GM23338 (cell line): Measurements from ENCODE around the gene TJAP1. TPM values are rescaled to one million over a fixed set of nuclear protein-coding genes. Genes with fewer than 3 reads are reported as not detected.

Experiments
- ATAC-seq: fragments of 200-7000 bp; cut with Tn5 transposase; 3 replicates; pipeline ENCODE4 v1.9.1; 2020
- DNase-seq: peaks from one replicate; pipeline ENCODE4 v3.0.0-alpha.2; 2015; ENCODE audit warnings: low spot score
- H2AFZ ChIP-seq: fragments of 200-600 bp; sonication (generic); 2 replicates; pipeline ENCODE4 v1.8.0; 2016; ENCODE audit warnings: antibody characterized with exemption, mild to moderate bottlenecking, moderate library complexity
- H3F3A ChIP-seq: fragments of 200-600 bp; sonication (generic); replicated peaks from 2 replicates; pipeline ENCODE4 v1.8.0; 2017; ENCODE audit warnings: antibody characterized with exemption, mixed run types, low read depth
- H3K27ac ChIP-seq: fragments of 200-600 bp; sonication (generic); 2 replicates; pipeline ENCODE4 v1.6.1; 2016; ENCODE audit warnings: low read depth
- H3K27me3 ChIP-seq: fragments of 200-600 bp; sonication (generic); 2 replicates; pipeline ENCODE4 v1.8.0; 2016; ENCODE audit warnings: mild to moderate bottlenecking, mixed run types, moderate library complexity; ENCODE audit not compliant: insufficient read depth
- H3K36me3 ChIP-seq: fragments of 200-600 bp; sonication (generic); 2 replicates; pipeline ENCODE4 v1.8.0; 2016; ENCODE audit warnings: mild to moderate bottlenecking; ENCODE audit not compliant: insufficient read depth
- H3K4me1 ChIP-seq: fragments of 200-600 bp; sonication (generic); 2 replicates; pipeline ENCODE4 v1.8.0; 2016; ENCODE audit warnings: mild to moderate bottlenecking, moderate library complexity; ENCODE audit not compliant: insufficient read depth
- H3K4me2 ChIP-seq: fragments of 200-600 bp; sonication (generic); 2 replicates; pipeline ENCODE4 v1.7.1; 2017; ENCODE audit warnings: mixed run types
- H3K4me3 ChIP-seq: fragments of 200-600 bp; sonication (generic); 2 replicates; pipeline ENCODE4 v1.6.1; 2016; ENCODE audit warnings: mixed run types
- H3K79me2 ChIP-seq: fragments of 200-600 bp; sonication (generic); replicated peaks from 2 replicates; pipeline ENCODE4 v1.8.0; 2017; ENCODE audit warnings: mild to moderate bottlenecking; ENCODE audit not compliant: insufficient read depth
- H3K9me2 ChIP-seq: fragments of 200-600 bp; sonication (generic); 2 replicates; pipeline ENCODE4 v1.8.0; 2017; ENCODE audit not compliant: insufficient read depth
- H4K20me1 ChIP-seq: fragments of 200-600 bp; sonication (generic); replicated peaks from 2 replicates; pipeline ENCODE4 v1.8.0; 2017; ENCODE audit warnings: mild to moderate bottlenecking; ENCODE audit not compliant: insufficient read depth
- H3K27ac Mint-ChIP-seq: 2 replicates; pipeline ENCODE4 v1.8.0; 2020; ENCODE audit warnings: inconsistent platforms, mild to moderate bottlenecking, moderate library complexity, mixed read lengths
- H3K27me3 Mint-ChIP-seq: 3 replicates; pipeline ENCODE4 v1.8.0; 2022; ENCODE audit warnings: low read depth, mild to moderate bottlenecking, moderate library complexity, mixed read lengths, inconsistent platforms; ENCODE audit not compliant: insufficient read depth, poor library complexity
- H3K36me3 Mint-ChIP-seq: 3 replicates; pipeline ENCODE4 v1.8.0; 2021; ENCODE audit warnings: low read depth, mild to moderate bottlenecking, inconsistent platforms, moderate library complexity, mixed read lengths
- H3K4me1 Mint-ChIP-seq: 3 replicates; pipeline ENCODE4 v1.8.0; 2020; ENCODE audit warnings: mild to moderate bottlenecking, inconsistent platforms, mixed read lengths
- H3K4me3 Mint-ChIP-seq: 3 replicates; pipeline ENCODE4 v1.8.0; 2021; ENCODE audit warnings: moderate library complexity, mild to moderate bottlenecking, inconsistent platforms, mixed read lengths
- H3K9me3 Mint-ChIP-seq: 3 replicates; pipeline ENCODE4 v1.8.0; 2020; ENCODE audit warnings: moderate library complexity, mild to moderate bottlenecking, inconsistent platforms, mixed read lengths
- CREB1 ChIP-seq: fragments of 250-450 bp; sonication (Bioruptor Pico); IDR thresholded peaks from 2 replicates; pipeline ENCODE4 v1.5.0; 2020; ENCODE audit warnings: low read depth, mild to moderate bottlenecking, moderate library complexity
- EZH2 ChIP-seq: fragments of 200-600 bp; sonication (generic); IDR thresholded peaks from one replicate; pipeline ENCODE4 v1.8.0; 2017; ENCODE audit warnings: antibody characterized with exemption, mild to moderate bottlenecking, low read depth; ENCODE audit not compliant: unreplicated experiment
- EZH2phosphoT487 ChIP-seq: fragments of 200-600 bp; sonication (generic); IDR thresholded peaks from one replicate; pipeline ENCODE4 v1.8.1; 2018; ENCODE audit warnings: antibody characterized with exemption; ENCODE audit not compliant: unreplicated experiment
- JUNB ChIP-seq: IDR thresholded peaks from one replicate; pipeline ENCODE4 v1.6.1; 2016; ENCODE audit warnings: antibody characterized with exemption; ENCODE audit not compliant: unreplicated experiment
- NANOG ChIP-seq: IDR thresholded peaks from 2 replicates; pipeline ENCODE4 v1.6.1; 2016; ENCODE audit warnings: antibody characterized with exemption, borderline replicate concordance
- POLR2AphosphoS5 ChIP-seq: IDR thresholded peaks from 2 replicates; pipeline ENCODE4 v1.6.1; 2016; ENCODE audit warnings: antibody characterized with exemption, low read depth
- STAT1 ChIP-seq: IDR thresholded peaks from one replicate; pipeline ENCODE4 v1.6.1; 2016; ENCODE audit warnings: antibody characterized with exemption; ENCODE audit not compliant: unreplicated experiment
- ZNF114 ChIP-seq: fragments of 250-450 bp; sonication (Bioruptor Pico); IDR thresholded peaks from 2 replicates; pipeline ENCODE4 v1.5.0; 2020; ENCODE audit warnings: mild to moderate bottlenecking, moderate library complexity
- ZNF331 ChIP-seq: fragments of 250-450 bp; sonication (Bioruptor Pico); IDR thresholded peaks from 2 replicates; pipeline ENCODE4 v1.5.0; 2020; ENCODE audit warnings: low read depth, mild to moderate bottlenecking, moderate library complexity
- polyA plus RNA-seq: library from polyadenylated mRNA; unstranded; fragments of >200 nt; fragmentation: Nextera tagmentation; extraction: Ambion mirVana; gene quantifications from 2 replicates; pipeline ENCODE4 v1.2.1, GENCODE V29; 2016
- total RNA-seq: library from RNA; depleted of rRNA; stranded (reverse); fragments of >200 nt; shearing (Covaris generic); gene quantifications from 2 replicates; pipeline ENCODE4 v1.2.3, GENCODE V29; 2014
- TF ChIP-seq, protein P1 (sequence below): fragments of 250-450 bp; sonication (Bioruptor Pico); IDR thresholded peaks from 2 replicates; pipeline ENCODE4 v1.5.0; 2020; ENCODE audit warnings: mild to moderate bottlenecking, moderate library complexity
- TF ChIP-seq, protein P2 (sequence below), 2 experiments: fragments of 200-600 bp in 1 of 2; sonication (generic) in 1 of 2; conservative IDR thresholded peaks; 2 replicates each; pipeline versions ENCODE4 v1.5.1 to v1.6.1; 2016 to 2017; ENCODE audit warnings: antibody characterized with exemption in 2 of 2, low read depth in 2 of 2, mild to moderate bottlenecking in 2 of 2, moderate library complexity in 1 of 2
- TF ChIP-seq, protein P3 (sequence below): IDR thresholded peaks from one replicate; pipeline ENCODE4 v1.6.1; 2018; ENCODE audit warnings: antibody characterized with exemption; ENCODE audit not compliant: unreplicated experiment
- TF ChIP-seq, protein P4 (sequence below): IDR thresholded peaks from 2 replicates; pipeline ENCODE4 v1.6.1; 2016; ENCODE audit warnings: antibody characterized with exemption

The TJAP1 gene
- total and polyA plus RNA-seq, 2 experiments from 2014 or later: 17.6 to 34.3 TPM

DNA sequence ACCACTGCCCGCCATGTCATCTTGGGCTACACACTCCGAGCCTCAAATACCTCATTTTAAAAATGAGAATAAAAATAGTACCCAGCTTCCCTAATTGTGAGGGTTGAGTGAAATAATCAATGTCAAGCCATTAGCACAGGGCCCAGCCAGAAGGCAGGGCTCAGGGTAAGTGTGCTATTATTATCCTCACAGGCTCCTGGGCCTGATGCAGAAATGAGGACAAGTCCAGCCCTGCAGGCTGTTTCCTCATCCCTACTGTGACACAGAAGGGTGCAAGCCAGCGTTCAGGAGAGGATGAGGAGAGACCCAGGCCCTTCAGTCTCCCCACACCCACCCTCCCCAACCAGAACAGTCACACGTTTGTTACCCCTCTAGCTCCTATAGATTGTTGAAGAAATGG lies 26.0 kb upstream of the TJAP1 start:
- Mint-ChIP-seq H3K4me3 (no peak overlapping the region), H3K27ac (no peak overlapping the region), H3K27me3 (peaks cover 33% of the 10 kb centered on the region), H3K9me3 (no peaks in the 10 kb centered on the region; the same call in 2 of the 3 replicates), H3K4me1 (peaks cover 6% of the 10 kb centered on the region; the same call in 2 of the 3 replicates), H3K36me3 (peaks cover 7% of the 10 kb centered on the region; the same call in 2 of the 3 replicates)
- Histone ChIP-seq H3K4me3 (no peak overlapping the region), H3K9me2 (no peaks in the 10 kb centered on the region), H3F3A (0 out of 2 replicates have a peak, but pooled peaks cover 7% of the 10 kb centered on the region), H2AFZ (no peak overlapping the region), H4K20me1 (peaks cover 4% of the 10 kb centered on the region; the same call in 1 of the 2 replicates), H3K27me3 (peaks cover 25% of the 10 kb centered on the region), H3K27ac (no peak overlapping the region), H3K4me1 (no peaks in the 10 kb centered on the region), H3K36me3 (no peaks in the 10 kb centered on the region), H3K79me2 (no peaks in the 10 kb centered on the region), H3K4me2 (no peak overlapping the region)
- DNase-seq: no peak
- no peak for ATAC-seq
- TF ChIP-seq, protein P1, sequence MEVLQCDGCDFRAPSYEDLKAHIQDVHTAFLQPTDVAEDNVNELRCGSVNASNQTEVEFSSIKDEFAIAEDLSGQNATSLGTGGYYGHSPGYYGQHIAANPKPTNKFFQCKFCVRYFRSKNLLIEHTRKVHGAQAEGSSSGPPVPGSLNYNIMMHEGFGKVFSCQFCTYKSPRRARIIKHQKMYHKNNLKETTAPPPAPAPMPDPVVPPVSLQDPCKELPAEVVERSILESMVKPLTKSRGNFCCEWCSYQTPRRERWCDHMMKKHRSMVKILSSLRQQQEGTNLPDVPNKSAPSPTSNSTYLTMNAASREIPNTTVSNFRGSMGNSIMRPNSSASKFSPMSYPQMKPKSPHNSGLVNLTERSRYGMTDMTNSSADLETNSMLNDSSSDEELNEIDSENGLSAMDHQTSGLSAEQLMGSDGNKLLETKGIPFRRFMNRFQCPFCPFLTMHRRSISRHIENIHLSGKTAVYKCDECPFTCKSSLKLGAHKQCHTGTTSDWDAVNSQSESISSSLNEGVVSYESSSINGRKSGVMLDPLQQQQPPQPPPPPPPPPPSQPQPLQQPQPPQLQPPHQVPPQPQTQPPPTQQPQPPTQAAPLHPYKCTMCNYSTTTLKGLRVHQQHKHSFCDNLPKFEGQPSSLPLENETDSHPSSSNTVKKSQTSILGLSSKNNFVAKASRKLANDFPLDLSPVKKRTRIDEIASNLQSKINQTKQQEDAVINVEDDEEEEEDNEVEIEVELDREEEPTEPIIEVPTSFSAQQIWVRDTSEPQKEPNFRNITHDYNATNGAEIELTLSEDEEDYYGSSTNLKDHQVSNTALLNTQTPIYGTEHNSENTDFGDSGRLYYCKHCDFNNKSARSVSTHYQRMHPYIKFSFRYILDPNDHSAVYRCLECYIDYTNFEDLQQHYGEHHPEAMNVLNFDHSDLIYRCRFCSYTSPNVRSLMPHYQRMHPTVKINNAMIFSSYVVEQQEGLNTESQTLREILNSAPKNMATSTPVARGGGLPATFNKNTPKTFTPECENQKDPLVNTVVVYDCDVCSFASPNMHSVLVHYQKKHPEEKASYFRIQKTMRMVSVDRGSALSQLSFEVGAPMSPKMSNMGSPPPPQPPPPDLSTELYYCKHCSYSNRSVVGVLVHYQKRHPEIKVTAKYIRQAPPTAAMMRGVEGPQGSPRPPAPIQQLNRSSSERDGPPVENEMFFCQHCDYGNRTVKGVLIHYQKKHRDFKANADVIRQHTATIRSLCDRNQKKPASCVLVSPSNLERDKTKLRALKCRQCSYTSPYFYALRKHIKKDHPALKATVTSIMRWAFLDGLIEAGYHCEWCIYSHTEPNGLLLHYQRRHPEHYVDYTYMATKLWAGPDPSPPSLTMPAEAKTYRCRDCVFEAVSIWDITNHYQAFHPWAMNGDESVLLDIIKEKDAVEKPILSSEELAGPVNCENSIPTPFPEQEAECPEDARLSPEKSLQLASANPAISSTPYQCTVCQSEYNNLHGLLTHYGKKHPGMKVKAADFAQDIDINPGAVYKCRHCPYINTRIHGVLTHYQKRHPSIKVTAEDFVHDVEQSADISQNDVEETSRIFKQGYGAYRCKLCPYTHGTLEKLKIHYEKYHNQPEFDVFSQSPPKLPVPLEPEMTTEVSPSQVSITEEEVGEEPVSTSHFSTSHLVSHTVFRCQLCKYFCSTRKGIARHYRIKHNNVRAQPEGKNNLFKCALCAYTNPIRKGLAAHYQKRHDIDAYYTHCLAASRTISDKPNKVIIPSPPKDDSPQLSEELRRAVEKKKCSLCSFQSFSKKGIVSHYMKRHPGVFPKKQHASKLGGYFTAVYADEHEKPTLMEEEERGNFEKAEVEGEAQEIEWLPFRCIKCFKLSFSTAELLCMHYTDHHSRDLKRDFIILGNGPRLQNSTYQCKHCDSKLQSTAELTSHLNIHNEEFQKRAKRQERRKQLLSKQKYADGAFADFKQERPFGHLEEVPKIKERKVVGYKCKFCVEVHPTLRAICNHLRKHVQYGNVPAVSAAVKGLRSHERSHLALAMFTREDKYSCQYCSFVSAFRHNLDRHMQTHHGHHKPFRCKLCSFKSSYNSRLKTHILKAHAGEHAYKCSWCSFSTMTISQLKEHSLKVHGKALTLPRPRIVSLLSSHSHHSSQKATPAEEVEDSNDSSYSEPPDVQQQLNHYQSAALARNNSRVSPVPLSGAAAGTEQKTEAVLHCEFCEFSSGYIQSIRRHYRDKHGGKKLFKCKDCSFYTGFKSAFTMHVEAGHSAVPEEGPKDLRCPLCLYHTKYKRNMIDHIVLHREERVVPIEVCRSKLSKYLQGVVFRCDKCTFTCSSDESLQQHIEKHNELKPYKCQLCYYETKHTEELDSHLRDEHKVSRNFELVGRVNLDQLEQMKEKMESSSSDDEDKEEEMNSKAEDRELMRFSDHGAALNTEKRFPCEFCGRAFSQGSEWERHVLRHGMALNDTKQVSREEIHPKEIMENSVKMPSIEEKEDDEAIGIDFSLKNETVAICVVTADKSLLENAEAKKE (CRISPR knock-in tag): no peak
- no peak for TF ChIP-seq NANOG
- TF ChIP-seq ZNF114 (CRISPR knock-in tag): no peak
- TF ChIP-seq, protein P2, sequence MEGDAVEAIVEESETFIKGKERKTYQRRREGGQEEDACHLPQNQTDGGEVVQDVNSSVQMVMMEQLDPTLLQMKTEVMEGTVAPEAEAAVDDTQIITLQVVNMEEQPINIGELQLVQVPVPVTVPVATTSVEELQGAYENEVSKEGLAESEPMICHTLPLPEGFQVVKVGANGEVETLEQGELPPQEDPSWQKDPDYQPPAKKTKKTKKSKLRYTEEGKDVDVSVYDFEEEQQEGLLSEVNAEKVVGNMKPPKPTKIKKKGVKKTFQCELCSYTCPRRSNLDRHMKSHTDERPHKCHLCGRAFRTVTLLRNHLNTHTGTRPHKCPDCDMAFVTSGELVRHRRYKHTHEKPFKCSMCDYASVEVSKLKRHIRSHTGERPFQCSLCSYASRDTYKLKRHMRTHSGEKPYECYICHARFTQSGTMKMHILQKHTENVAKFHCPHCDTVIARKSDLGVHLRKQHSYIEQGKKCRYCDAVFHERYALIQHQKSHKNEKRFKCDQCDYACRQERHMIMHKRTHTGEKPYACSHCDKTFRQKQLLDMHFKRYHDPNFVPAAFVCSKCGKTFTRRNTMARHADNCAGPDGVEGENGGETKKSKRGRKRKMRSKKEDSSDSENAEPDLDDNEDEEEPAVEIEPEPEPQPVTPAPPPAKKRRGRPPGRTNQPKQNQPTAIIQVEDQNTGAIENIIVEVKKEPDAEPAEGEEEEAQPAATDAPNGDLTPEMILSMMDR (conservative IDR thresholded peaks at IDR 0.05; ENCODE audit: low read depth in 2 of 2): no peak
- TF ChIP-seq, protein P3, sequence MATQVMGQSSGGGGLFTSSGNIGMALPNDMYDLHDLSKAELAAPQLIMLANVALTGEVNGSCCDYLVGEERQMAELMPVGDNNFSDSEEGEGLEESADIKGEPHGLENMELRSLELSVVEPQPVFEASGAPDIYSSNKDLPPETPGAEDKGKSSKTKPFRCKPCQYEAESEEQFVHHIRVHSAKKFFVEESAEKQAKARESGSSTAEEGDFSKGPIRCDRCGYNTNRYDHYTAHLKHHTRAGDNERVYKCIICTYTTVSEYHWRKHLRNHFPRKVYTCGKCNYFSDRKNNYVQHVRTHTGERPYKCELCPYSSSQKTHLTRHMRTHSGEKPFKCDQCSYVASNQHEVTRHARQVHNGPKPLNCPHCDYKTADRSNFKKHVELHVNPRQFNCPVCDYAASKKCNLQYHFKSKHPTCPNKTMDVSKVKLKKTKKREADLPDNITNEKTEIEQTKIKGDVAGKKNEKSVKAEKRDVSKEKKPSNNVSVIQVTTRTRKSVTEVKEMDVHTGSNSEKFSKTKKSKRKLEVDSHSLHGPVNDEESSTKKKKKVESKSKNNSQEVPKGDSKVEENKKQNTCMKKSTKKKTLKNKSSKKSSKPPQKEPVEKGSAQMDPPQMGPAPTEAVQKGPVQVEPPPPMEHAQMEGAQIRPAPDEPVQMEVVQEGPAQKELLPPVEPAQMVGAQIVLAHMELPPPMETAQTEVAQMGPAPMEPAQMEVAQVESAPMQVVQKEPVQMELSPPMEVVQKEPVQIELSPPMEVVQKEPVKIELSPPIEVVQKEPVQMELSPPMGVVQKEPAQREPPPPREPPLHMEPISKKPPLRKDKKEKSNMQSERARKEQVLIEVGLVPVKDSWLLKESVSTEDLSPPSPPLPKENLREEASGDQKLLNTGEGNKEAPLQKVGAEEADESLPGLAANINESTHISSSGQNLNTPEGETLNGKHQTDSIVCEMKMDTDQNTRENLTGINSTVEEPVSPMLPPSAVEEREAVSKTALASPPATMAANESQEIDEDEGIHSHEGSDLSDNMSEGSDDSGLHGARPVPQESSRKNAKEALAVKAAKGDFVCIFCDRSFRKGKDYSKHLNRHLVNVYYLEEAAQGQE: no peak
- no peak for TF ChIP-seq JUNB
- no peak for TF ChIP-seq EZH2phosphoT487
- TF ChIP-seq CREB1 (CRISPR knock-in tag): no peak
- no peak for TF ChIP-seq POLR2AphosphoS5
- no peak for TF ChIP-seq EZH2
- TF ChIP-seq ZNF331 (CRISPR knock-in tag): no peak
- no peak for TF ChIP-seq STAT1
- TF ChIP-seq, protein P4, sequence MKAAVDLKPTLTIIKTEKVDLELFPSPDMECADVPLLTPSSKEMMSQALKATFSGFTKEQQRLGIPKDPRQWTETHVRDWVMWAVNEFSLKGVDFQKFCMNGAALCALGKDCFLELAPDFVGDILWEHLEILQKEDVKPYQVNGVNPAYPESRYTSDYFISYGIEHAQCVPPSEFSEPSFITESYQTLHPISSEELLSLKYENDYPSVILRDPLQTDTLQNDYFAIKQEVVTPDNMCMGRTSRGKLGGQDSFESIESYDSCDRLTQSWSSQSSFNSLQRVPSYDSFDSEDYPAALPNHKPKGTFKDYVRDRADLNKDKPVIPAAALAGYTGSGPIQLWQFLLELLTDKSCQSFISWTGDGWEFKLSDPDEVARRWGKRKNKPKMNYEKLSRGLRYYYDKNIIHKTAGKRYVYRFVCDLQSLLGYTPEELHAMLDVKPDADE: no peak
